ENCODE measurements around the gene FBXL20.
A peak's percentile ranks its signal among the peaks of the same experiment; 100 is the strongest.

FBXL20 gene

DNA sequence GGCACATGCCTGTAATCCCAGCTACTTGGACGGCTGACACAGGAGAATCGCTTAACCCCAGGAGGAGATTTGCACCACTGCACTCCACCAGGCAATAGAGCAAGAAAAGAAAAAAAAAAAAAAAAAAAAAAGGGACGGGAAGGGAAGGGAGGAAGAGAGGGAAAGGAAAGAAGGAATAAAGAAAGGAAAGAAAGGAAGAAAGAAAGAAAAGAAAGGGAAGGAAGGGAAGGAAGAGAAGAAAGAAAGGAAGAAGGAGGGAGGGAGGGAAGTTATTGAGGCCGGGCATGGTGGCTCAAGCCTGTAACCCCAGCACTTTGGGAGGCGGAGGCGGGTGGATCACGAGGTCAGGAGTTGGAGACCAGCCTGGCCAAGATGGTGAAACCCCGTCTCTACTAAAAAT is 125.3 kb downstream of the FBXL20 start (continued):
- no peak for TF ChIP-seq CSRNP3 (CRISPR knock-in tag; IDR thresholded peaks at IDR 0.05)
- TF ChIP-seq ISL1 (CRISPR knock-in tag; IDR thresholded peaks at IDR 0.05): no peak
- TF ChIP-seq ARNTL (CRISPR knock-in tag; IDR thresholded peaks at IDR 0.05; ENCODE audit: borderline replicate concordance, low read depth): no peak
- no peak for TF ChIP-seq PPARA (CRISPR knock-in tag; IDR thresholded peaks at IDR 0.05; ENCODE audit: borderline replicate concordance)
- TF ChIP-seq ZNF70 (CRISPR knock-in tag; IDR thresholded peaks at IDR 0.05): no peak
- TF ChIP-seq RARB (CRISPR knock-in tag; IDR thresholded peaks at IDR 0.05): no peak
- no peak for TF ChIP-seq ZFP3 (CRISPR knock-in tag; IDR thresholded peaks at IDR 0.05)
- no peak for TF ChIP-seq ESRRG (CRISPR knock-in tag; IDR thresholded peaks at IDR 0.05)

DNA sequence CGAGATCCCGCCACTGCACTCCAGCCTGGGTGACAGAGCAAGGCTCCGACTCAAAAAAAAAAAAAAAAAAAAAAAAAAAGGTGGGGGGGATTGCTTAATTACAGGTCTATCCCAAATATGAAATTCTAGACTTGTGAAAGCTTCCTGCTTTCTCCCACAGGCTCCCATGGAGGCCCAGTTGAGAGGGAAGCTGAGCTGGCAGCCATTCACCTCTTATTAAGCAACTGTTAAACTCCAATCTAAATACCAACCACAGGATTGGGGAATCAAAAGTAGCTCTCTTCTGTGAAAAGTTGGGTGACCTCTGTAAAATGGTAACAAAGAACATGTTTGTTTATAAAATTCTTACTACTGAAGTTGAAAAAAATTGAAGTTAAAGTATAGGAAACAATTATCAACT is 129.9 kb downstream of the FBXL20 start:
- no peak for ATAC-seq
- no peak for TF ChIP-seq ARNTL (CRISPR knock-in tag; IDR thresholded peaks at IDR 0.05; ENCODE audit: borderline replicate concordance, low read depth)
- no peak for TF ChIP-seq ISL1 (CRISPR knock-in tag; IDR thresholded peaks at IDR 0.05)
- TF ChIP-seq ZFP3 (CRISPR knock-in tag; IDR thresholded peaks at IDR 0.05): no peak

GRCh38 chr17:39270923-39271322 is 130.5 kb downstream of the FBXL20 start:
- ATAC-seq: peak; percentile 60; the same call in 1 of the 3 replicates

GRCh38 chr17:39264119-39264518 is 137.3 kb downstream of the FBXL20 start:
- no peak for TF ChIP-seq ZFP3 (CRISPR knock-in tag; IDR thresholded peaks at IDR 0.05)
- no peak for TF ChIP-seq TCF4 (CRISPR knock-in tag; IDR thresholded peaks at IDR 0.05; ENCODE audit: borderline replicate concordance)
- no peak for TF ChIP-seq CSRNP3 (CRISPR knock-in tag; IDR thresholded peaks at IDR 0.05)
- TF ChIP-seq TOX (CRISPR knock-in tag; IDR thresholded peaks at IDR 0.05; ENCODE audit: borderline replicate concordance): no peak
- no peak for TF ChIP-seq PATZ1 (CRISPR knock-in tag; IDR thresholded peaks at IDR 0.05; ENCODE audit: borderline replicate concordance)
- no peak for TF ChIP-seq BACH2 (CRISPR knock-in tag; IDR thresholded peaks at IDR 0.05; ENCODE audit: borderline replicate concordance)
- no peak for TF ChIP-seq ZNF565 (CRISPR knock-in tag; conservative IDR thresholded peaks at IDR 0.05; ENCODE audit: low read depth)
- no peak for TF ChIP-seq CREB5 (CRISPR knock-in tag; IDR thresholded peaks at IDR 0.05; ENCODE audit: low read depth)
- no peak for TF ChIP-seq CSDC2 (CRISPR knock-in tag; IDR thresholded peaks at IDR 0.05)
- TF ChIP-seq ARNTL (CRISPR knock-in tag; IDR thresholded peaks at IDR 0.05; ENCODE audit: borderline replicate concordance, low read depth): no peak
- TF ChIP-seq, protein P1, sequence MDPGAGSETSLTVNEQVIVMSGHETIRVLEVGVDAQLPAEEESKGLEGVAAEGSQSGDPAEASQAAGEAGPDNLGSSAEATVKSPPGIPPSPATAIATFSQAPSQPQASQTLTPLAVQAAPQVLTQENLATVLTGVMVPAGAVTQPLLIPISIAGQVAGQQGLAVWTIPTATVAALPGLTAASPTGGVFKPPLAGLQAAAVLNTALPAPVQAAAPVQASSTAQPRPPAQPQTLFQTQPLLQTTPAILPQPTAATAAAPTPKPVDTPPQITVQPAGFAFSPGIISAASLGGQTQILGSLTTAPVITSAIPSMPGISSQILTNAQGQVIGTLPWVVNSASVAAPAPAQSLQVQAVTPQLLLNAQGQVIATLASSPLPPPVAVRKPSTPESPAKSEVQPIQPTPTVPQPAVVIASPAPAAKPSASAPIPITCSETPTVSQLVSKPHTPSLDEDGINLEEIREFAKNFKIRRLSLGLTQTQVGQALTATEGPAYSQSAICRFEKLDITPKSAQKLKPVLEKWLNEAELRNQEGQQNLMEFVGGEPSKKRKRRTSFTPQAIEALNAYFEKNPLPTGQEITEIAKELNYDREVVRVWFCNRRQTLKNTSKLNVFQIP (CRISPR knock-in tag; IDR thresholded peaks at IDR 0.05; ENCODE audit: borderline replicate concordance, low read depth): no peak
- no peak for TF ChIP-seq OSR1 (CRISPR knock-in tag; IDR thresholded peaks at IDR 0.05)
- TF ChIP-seq ESRRG (CRISPR knock-in tag; IDR thresholded peaks at IDR 0.05): no peak
- TF ChIP-seq ZFP30 (CRISPR knock-in tag; IDR thresholded peaks at IDR 0.05): no peak
- TF ChIP-seq ISL1 (CRISPR knock-in tag; IDR thresholded peaks at IDR 0.05): no peak
- no peak for TF ChIP-seq ZNF8 (CRISPR knock-in tag; IDR thresholded peaks at IDR 0.05)
- no peak for TF ChIP-seq RARB (CRISPR knock-in tag; IDR thresholded peaks at IDR 0.05)
- ATAC-seq: no peak

More at GRCh38 chr17:39270923-39271322, 130.5 kb downstream of the FBXL20 start:
- no peak for TF ChIP-seq ZNF70 (CRISPR knock-in tag; IDR thresholded peaks at IDR 0.05)
- TF ChIP-seq ESRRG (CRISPR knock-in tag; IDR thresholded peaks at IDR 0.05): no peak
- no peak for TF ChIP-seq CREB5 (CRISPR knock-in tag; IDR thresholded peaks at IDR 0.05; ENCODE audit: low read depth)
- no peak for TF ChIP-seq PPARA (CRISPR knock-in tag; IDR thresholded peaks at IDR 0.05; ENCODE audit: borderline replicate concordance)
- TF ChIP-seq GLIS3 (CRISPR knock-in tag; IDR thresholded peaks at IDR 0.05): no peak
- TF ChIP-seq SNAI2 (CRISPR knock-in tag; IDR thresholded peaks at IDR 0.05): no peak
- no peak for TF ChIP-seq CSDC2 (CRISPR knock-in tag; IDR thresholded peaks at IDR 0.05)
- no peak for TF ChIP-seq ZC3H10 (CRISPR knock-in tag; IDR thresholded peaks at IDR 0.05)
